NOMO-1 treated with DMSO at 0.1 percent for 48 hours (cell line): Measurements from ENCODE around the gene TXNDC11.
A peak's percentile ranks its signal among the peaks of the same experiment; 100 is the strongest.

Source experiments
- DNase-seq: peaks from one replicate; lab custom pipeline; 2025; ENCODE audit not compliant: unreplicated experiment; lab: John Stamatoyannopoulos, UW

The TXNDC11 gene

GRCh38 chr16:11755022-11755760, 12.5 kb upstream of the TXNDC11 start:
- no peak for DNase-seq

GRCh38 chr16:11752856-11753255, 10.2 kb upstream of the TXNDC11 start:
- no peak for DNase-seq

- no peak for DNase-seq
Observed at GRCh38 chr16:11750056-11750455, 7.4 kb upstream of the TXNDC11 start.

DNA sequence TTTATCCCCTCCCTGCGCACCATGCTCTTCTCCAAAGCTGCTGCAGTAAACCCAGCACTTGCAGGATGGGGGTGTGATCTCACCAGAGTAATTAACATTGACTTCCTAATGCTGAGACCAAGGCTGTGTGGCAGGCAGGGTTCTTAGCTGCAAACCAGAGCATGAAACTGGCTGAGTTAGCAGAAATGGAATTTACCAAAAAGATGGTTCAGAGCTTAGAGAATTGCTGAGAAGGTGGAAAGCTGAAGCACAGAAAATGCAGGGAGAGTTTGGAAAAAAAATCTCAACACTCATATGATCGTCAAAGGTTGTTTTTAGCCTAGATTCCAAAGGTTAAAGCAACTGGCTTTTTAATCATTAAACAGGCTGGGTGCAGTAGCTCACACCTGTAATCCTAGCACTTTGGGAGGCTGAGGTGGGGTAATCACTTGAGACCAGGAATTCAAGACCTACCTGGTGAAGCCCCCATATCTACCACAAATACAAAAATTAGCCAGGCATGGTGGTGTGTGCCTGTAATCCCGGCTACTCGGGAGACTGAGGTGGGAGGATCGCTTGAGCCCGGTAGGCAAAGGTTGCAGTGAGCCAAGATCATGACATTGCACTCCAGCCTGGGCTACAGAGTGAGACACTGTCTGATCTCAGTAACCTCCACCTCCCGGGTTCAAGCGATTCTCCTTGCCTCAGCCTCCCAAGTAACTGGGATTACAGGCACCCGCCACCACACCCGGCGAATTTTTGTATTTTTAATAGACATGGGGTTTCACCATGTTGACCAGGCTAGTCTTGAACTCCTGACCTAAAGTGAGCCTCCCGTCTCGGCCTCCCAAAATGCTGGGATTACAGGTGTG, 6.0 kb upstream of the TXNDC11 start:
- DNase-seq = no peak

DNA sequence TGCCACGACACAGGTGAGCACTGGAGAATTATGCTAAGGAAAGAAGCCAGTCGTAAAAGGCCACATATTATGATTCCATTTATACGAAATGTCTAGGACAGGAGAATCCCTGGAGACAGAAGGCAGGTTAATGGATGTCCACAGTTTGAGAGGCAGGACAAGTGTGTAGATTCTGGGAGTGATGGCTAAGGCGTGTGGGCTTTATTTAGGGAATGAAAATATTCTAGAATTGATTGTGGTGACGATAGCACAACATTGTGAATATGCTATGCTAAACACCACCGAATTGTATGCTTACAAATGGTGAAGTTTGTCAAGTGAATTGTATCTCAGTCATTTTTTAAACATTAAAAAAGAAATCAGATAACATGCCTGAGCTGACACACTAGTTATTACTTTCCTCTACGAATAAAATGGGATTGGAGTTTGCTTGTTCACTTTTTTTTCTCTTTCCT, 5.3 kb upstream of the TXNDC11 start:
- no peak for DNase-seq

GRCh38 chr16:11744075-11744470, 1.4 kb upstream of the TXNDC11 start:
- DNase-seq = no peak

DNA sequence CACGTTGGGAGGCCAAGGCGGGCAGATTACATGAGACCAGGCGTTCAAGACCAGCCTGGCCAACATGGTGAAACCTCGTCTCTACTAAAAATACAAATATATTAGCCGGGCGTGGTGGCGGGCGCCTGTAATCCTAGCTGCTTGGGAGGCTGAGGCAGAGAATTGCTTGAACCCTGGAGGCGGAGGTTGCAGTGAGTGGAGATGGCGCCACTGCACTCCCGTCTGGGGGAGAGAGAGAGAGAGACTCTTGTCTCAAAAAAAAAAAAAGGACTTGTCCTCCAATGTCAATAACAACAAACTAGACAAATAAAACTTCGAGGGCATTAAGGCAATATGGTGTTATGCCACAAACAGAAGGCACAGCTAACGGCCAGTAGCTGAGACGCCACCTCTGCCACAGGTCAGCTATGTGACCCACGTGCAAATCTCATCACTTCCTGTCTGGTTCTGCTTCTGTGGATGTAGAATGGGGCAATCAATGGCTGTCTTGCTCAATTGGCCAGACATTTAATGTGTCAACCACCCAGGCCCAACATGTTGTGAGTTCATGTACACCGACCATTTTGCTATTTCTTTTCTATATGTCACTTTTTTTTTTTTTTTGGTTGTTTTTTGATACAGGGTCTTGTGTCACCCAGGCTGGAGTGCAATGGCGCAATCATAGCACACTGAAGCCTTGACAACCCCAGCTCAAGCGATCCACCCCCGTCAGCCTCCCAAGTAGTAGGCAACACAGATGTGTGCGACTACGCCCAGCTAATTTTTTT, 834 bp upstream of the TXNDC11 start:
- peak; percentile 93 for DNase-seq

GRCh38 chr16:11742093-11742535, 543 bp downstream of the TXNDC11 start:
- peak; percentile 49 for DNase-seq

- no peak for DNase-seq
Observed at GRCh38 chr16:11740567-11740966, 2.1 kb downstream of the TXNDC11 start.

DNA sequence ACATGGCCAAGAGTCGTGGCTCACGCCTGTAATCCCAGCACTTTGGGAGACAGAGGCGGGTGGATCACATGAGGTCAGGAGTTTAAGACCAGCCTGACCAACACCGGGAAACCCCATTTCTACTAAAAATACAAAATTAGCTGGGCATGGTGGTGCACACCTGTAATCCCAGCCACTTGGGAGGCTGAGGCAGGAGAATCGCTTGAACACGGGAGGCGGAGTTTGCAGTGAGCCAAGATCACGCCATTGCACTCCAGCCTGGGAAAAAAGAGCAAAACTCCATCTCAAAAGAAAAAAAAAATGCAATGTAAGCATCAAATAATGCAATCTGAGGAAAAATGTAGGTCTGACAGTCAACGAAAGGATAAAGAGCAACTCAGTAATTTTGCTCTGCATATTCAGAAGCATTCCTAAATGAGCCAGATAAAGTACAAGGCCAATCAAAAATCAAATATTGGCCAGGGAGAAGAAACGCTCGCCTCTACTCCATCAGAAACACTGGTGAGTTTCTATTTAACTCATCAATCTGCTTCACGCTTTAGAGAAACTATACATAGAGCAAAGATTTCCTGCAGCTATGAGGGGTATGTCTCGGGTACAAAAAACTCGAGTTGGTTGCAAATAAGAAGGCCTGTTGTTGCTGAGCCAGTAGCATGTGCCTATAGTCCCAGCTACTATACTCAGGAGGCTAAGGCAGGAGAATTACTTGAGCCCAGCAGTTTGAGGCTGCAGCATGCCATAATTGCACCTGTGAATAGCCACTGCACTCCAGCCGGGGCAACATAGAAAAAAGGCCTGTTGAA, 3.7 kb downstream of the TXNDC11 start:
- no peak for DNase-seq

- no peak for DNase-seq
Observed at GRCh38 chr16:11737713-11738112, 4.9 kb downstream of the TXNDC11 start.

- DNase-seq = no peak
Observed at GRCh38 chr16:11736903-11737302, 5.8 kb downstream of the TXNDC11 start.

- DNase-seq = no peak
Observed at GRCh38 chr16:11735787-11736186, 6.9 kb downstream of the TXNDC11 start.

DNA sequence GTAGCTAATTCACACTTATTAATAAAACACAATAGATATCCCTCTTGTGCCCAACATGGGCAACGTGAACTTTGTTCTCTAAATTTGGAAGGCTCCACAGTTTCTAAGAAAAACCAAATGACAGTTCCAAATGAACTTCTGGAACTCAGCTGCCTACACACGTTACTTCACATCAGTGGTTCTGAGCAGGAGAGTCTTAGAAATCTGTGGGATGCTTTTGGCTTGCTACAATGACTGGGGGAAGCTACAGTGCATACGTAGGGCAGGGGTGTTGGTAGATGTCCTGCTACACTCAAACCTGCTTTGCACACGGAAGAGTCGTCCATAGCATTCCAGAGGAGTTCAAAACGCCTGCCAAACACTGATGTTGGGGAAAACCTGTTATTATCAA, 8.0 kb downstream of the TXNDC11 start:
- no peak for DNase-seq

DNA sequence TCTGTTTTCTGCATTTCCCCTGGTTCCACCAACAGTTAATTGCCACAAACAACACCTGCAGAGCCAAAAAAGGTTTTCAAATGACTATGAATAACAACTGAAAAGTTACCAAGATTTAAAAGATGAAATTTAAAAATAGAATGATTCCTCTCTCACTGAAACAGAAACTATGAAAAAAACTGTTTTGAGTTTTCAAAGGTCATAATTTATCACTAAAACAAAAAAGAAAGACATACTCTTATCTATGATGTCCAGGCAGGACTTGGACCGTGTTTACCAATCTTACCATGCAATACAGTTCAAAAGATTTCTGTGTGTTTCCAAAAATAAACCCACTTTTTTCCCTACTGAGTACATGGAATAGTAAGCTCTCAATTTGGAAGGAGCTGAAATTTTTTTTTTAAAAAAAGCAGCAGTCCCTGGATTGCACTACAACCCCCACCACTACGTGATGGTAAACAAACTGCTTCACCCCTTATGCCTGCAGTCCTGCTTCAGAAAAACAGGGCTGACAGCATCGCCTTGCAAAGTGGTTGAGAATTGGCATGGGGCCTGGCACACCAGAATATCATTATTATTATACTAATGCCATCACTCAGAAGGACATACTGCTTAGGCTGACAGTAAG, 8.5 kb downstream of the TXNDC11 start:
- DNase-seq = no peak

DNA sequence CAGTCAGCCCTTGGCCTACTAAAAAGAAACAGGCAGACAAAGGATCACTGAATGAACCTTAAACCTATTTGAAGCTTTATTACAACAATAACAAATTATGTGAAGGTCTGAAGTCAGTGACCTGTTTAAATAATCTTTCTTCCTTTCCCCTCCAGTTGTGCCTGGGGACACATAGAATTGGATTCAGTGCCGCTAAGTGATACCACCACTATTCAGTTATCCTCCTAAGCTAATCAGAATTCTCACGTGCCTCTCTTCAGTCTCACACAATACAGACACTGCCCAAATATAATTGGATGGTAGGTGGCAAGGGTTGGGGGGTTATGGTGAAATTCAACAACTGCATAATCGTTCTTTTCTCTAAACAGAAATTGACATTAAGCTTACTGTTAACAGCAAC, 11.4 kb downstream of the TXNDC11 start:
- DNase-seq = no peak

GRCh38 chr16:11729787-11730186, 12.9 kb downstream of the TXNDC11 start:
- DNase-seq = no peak

- DNase-seq = peak; percentile 63
Observed at GRCh38 chr16:11727796-11728543, 14.7 kb downstream of the TXNDC11 start.

GRCh38 chr16:11726008-11726407, 16.6 kb downstream of the TXNDC11 start:
- no peak for DNase-seq
